GM19328 (cell line): ENCODE data around the gene DLGAP5.

Experiments
- ATAC-seq: cut with Tn5 transposase; IDR thresholded peaks from one replicate; pipeline ENCODE4 v1.9.1; 2021; ENCODE audit warnings: mild to moderate bottlenecking, moderate library complexity; ENCODE audit not compliant: unreplicated experiment

The DLGAP5 gene

GRCh38 chr14:55115861-55116245 is 75.5 kb downstream of the DLGAP5 start:
- no peak for ATAC-seq

- no peak for ATAC-seq
Measured at GRCh38 chr14:55115460-55115859, 75.9 kb downstream of the DLGAP5 start.

- no peak for ATAC-seq
Measured at GRCh38 chr14:55114720-55115119, 76.7 kb downstream of the DLGAP5 start.

- no peak for ATAC-seq
Measured at GRCh38 chr14:55111122-55111708, 80.2 kb downstream of the DLGAP5 start.

- no peak for ATAC-seq
Measured at GRCh38 chr14:55109836-55110235, 81.5 kb downstream of the DLGAP5 start.

- no peak for ATAC-seq
Measured at GRCh38 chr14:55107766-55108554, 83.4 kb downstream of the DLGAP5 start.

- ATAC-seq, result no peak
Measured at GRCh38 chr14:55105991-55106390, 85.4 kb downstream of the DLGAP5 start.

GRCh38 chr14:55103971-55104954 is 87.1 kb downstream of the DLGAP5 start:
- ATAC-seq, result no peak

GRCh38 chr14:55103005-55103640 is 88.3 kb downstream of the DLGAP5 start:
- ATAC-seq, result no peak

GRCh38 chr14:55102141-55102621 is 89.2 kb downstream of the DLGAP5 start:
- peak; percentile 65 for ATAC-seq

GRCh38 chr14:55101698-55102097 is 89.7 kb downstream of the DLGAP5 start:
- no peak for ATAC-seq

- no peak for ATAC-seq
Measured at GRCh38 chr14:55099756-55100155, 91.6 kb downstream of the DLGAP5 start.

- no peak for ATAC-seq
Measured at GRCh38 chr14:55098561-55098898, 92.9 kb downstream of the DLGAP5 start.
